ENCODE results near the gene MVB12B.

Gene MVB12B

GRCh38 chr9:126448136-126448535 is 121.5 kb downstream of the MVB12B start:
- DNase-seq (ENCODE audit: insufficient read length, low spot score) (no peak), FAIRE-seq (no peak)

- FAIRE-seq = no peak
- no peak for DNase-seq (ENCODE audit: insufficient read length, low spot score)
Measured at GRCh38 chr9:126448865-126449577, 122.4 kb downstream of the MVB12B start.

GRCh38 chr9:126449725-126450667 is 123.4 kb downstream of the MVB12B start:
- DNase-seq (ENCODE audit: insufficient read length, low spot score) = no peak
- no peak for FAIRE-seq

- no peak for DNase-seq (ENCODE audit: insufficient read length, low spot score)
- no peak for FAIRE-seq
Measured at GRCh38 chr9:126450668-126451205, 124.1 kb downstream of the MVB12B start.

- DNase-seq (ENCODE audit: insufficient read length, low spot score) (no peak), FAIRE-seq (no peak)
Measured at GRCh38 chr9:126451316-126451885, 124.8 kb downstream of the MVB12B start.

GRCh38 chr9:126452106-126452505 is 125.5 kb downstream of the MVB12B start:
- FAIRE-seq = no peak
- DNase-seq (ENCODE audit: insufficient read length, low spot score) = no peak

GRCh38 chr9:126453156-126453963 is 126.7 kb downstream of the MVB12B start:
- FAIRE-seq (no peak), DNase-seq (ENCODE audit: insufficient read length, low spot score) (no peak)

- DNase-seq (ENCODE audit: insufficient read length, low spot score) = no peak
- no peak for FAIRE-seq
Measured at GRCh38 chr9:126454215-126454614, 127.6 kb downstream of the MVB12B start.

GRCh38 chr9:126454795-126455194 is 128.2 kb downstream of the MVB12B start:
- FAIRE-seq = no peak
- DNase-seq (ENCODE audit: insufficient read length, low spot score) = no peak

- DNase-seq (ENCODE audit: insufficient read length, low spot score) (no peak), FAIRE-seq (no peak)
Measured at GRCh38 chr9:126456441-126457174, 130.0 kb downstream of the MVB12B start.

GRCh38 chr9:126457175-126457547 is 130.5 kb downstream of the MVB12B start:
- no peak for DNase-seq (ENCODE audit: insufficient read length, low spot score)
- no peak for FAIRE-seq

GRCh38 chr9:126457890-126458289 is 131.3 kb downstream of the MVB12B start:
- FAIRE-seq (no peak), DNase-seq (ENCODE audit: insufficient read length, low spot score) (no peak)

- FAIRE-seq = no peak
- DNase-seq (ENCODE audit: insufficient read length, low spot score) = no peak
Measured at GRCh38 chr9:126459126-126459525, 132.5 kb downstream of the MVB12B start.

GRCh38 chr9:126459546-126459945 is 132.9 kb downstream of the MVB12B start:
- DNase-seq (ENCODE audit: insufficient read length, low spot score) = no peak
- no peak for FAIRE-seq

GRCh38 chr9:126459965-126460843 is 133.6 kb downstream of the MVB12B start:
- DNase-seq (ENCODE audit: insufficient read length, low spot score) (no peak), FAIRE-seq (no peak)

GRCh38 chr9:126461029-126461428 is 134.4 kb downstream of the MVB12B start:
- FAIRE-seq (no peak), DNase-seq (ENCODE audit: insufficient read length, low spot score) (no peak)

- no peak for FAIRE-seq
- no peak for DNase-seq (ENCODE audit: insufficient read length, low spot score)
Measured at GRCh38 chr9:126461608-126462007, 135.0 kb downstream of the MVB12B start.

GRCh38 chr9:126462617-126463016 is 136.0 kb downstream of the MVB12B start:
- FAIRE-seq = no peak
- DNase-seq (ENCODE audit: insufficient read length, low spot score) = no peak

GRCh38 chr9:126463426-126463825 is 136.8 kb downstream of the MVB12B start:
- no peak for FAIRE-seq

More at GRCh38 chr9:126463426-126463825, 136.8 kb downstream of the MVB12B start:
- no peak for DNase-seq (ENCODE audit: insufficient read length, low spot score)
